Raji (cell line): Measurements from ENCODE around the gene POLK.

Experiments used
- POLR2A ChIP-seq: IDR thresholded peaks from 2 replicates; pipeline ENCODE4 v1.6.1; 2011; ENCODE audit warnings: low read depth, low read length, control low read depth; ENCODE audit not compliant: insufficient read depth

Gene POLK

DNA sequence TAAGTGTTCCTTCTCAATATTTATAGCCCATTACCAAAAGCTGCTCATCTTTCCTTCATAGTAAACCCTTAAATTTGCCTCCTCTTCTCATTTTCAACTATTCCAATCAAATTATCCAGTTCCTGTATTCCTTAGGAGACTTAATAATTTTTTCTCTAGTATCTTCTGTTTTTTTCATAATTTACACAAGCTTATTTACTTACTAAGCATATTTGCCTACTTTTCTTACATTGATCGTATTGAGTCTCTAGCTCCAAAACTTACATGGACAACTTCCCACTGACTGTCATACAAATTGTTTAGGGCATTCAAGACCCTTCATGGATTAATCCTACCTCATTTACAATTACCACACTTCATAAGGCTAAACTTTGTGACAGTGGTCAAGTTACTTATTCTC lies 3.9 kb upstream of the POLK start:
- no peak for TF ChIP-seq POLR2A

DNA sequence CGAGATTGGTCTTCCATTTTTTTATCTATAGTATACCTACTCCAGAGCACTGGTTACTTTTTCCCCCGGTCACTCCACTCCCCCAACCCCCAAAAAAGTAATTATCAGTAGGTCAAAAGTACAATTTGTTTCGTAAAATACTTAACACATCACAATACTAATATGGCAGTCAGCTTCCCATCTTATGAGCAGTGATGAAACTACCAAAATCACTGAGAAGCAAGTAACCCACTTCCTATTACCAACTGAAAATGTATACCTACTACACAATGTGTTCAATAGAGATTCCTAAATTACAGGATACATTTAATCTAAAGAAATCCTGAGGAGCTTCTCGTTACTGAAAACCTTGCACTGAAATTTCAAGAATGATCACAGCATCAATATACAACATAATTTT lies 2.1 kb upstream of the POLK start:
- no peak for TF ChIP-seq POLR2A

DNA sequence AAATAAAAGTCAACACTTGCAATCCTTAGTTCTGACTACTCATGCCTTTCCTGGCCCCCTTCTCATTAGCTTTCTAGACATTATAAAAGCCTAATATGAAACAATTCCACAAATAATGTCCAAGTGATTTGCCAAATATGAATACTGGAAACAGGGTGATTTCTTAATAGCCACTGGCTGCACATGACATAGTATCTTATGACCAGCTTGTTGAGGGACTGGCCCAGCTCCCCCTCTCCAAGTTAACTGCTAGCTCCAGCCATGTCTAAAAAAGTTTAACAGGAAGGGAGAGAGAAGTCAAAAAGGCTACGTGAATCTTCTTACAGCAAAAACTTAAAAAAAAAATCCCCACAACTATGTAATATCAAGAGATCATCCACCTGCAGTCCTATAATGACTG lies 1.7 kb upstream of the POLK start:
- TF ChIP-seq POLR2A, result no peak

DNA sequence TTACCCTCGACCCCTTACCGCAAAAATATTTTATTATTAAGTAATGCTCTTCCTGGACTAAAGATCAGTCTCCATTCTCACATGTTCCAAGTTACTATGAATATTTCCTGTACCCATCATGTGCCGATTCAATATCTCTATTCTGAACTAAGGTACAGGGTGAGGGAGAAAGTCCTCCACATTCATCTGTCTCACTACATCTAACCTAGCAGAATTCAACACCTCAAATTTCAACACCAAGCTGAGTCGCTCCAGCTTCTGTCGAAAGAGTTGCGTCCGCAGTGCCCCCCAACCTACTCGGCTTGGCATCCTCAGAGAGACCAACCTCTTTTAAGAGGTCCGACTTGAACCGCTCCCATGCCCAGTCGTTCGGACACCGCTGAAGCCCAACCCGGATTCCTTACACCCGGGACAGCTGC lies 1.3 kb upstream of the POLK start:
- TF ChIP-seq POLR2A, result no peak

DNA sequence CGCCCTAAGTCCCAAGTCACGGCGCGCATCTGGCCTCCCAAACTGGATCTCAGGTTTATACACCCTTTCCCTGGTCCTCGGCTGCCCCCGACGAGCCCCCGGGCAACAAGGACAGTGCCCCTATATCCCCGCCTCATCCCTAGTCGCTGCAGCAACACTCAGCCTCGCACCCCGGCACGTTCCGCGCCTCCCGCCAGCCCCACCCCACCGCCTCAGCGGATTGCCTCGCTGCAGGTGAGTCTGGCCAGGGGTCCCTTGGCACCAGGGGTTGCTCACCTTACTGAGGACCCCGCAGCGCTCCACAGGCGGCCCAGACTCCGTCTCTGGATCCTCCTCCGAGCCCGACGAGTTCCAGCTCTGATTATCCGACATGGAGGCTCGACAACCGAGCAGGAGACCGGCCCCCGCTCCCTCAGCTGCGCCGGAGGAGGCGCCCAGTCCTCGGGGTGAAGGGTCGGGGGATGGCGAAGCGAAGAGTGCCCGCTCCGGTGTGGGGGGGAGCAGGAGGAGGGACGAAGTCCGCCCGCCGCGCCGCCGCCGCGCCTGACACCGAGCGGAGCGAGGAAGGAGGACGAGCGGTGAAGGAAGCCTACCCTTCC lies 756 bp upstream of the POLK start:
- TF ChIP-seq POLR2A, result no peak

DNA sequence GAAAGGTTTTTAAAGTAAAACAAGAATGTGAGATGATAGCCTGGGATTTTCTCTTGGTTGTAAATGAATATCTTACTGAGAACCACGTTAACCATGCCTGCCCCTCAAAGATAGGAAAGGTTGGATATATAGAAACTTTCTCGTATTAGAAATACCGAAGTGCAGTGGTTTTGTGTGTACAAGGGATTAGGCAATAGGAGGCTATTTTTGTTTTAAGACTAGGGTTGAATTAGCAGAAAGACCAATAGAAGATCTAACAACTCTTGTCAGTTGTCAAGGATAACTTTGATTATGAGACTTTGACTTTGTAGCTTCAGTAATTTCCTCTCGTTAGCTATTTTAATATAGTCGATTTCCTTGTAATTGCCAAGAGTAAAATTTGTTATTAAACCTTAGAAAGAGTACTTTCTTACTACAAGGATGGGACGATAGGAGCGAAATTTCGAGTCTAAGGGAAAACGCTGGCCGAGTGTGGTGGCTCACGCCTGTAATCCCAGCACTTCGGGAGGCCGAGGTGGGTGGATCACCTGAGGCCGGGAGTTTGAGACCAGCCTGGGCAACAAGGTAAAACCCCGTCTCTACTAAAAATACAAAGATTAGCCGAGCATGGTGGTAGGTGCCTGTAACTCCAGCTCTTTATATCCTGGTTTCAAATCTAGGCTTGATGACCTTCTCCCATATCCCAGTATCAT lies 838 bp downstream of the POLK start:
- TF ChIP-seq POLR2A, result no peak

DNA sequence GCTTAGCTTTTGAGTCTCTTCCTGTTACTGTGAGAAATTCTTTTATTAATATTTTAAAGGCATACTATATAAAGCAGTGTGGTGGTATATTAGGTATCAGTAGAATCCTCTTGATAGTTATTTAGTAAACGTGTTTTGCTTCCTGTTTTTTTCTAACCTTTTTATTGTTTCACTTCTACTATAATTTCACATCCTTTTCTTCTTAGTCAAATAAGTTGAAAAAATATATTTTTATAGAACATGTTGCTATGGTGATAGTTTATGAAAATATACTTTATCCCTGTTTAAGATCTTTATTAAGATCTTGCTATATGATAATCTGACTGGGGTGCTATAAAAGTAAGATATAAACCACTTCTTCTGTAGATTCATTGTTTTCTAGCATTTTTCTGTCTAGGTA lies 2.1 kb downstream of the POLK start:
- TF ChIP-seq POLR2A, result no peak

DNA sequence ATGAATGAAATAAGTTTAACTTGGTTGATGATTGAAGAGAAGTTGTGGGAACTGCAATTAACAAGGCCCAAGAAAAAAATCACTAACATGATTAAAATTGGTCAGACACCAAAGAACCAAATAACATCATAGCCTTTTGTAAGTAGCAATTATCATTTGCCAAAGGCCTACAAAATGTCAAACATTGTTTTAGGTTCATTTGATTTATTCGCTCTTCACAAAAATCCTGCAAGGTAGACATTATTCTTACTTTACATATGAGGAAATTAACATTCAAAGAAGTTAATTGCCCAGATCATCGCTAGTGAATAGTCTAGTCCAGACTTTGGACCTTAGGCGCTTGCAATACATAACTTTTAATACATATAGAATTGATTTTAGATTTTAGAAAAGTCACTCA lies 2.6 kb downstream of the POLK start:
- TF ChIP-seq POLR2A, result no peak

DNA sequence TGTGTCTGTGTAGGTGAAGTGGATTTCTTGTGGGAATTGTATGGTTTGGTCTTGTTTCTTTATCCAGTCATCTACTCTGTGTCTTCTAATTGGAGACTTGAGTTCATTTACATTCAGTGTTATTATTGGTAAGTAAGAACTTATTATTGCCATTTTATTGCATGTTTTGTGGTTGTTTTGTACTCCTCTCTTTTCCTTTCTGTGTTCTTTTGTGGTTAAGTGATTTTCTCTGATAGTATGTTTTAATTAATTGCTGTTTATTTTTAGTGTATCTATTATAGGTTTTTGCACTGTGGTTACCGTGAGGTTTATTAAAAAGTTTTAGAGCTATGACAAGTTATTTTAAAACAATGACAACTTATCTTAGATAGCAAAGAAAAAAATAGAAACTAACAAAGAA lies 8.1 kb downstream of the POLK start:
- TF ChIP-seq POLR2A, result no peak

DNA sequence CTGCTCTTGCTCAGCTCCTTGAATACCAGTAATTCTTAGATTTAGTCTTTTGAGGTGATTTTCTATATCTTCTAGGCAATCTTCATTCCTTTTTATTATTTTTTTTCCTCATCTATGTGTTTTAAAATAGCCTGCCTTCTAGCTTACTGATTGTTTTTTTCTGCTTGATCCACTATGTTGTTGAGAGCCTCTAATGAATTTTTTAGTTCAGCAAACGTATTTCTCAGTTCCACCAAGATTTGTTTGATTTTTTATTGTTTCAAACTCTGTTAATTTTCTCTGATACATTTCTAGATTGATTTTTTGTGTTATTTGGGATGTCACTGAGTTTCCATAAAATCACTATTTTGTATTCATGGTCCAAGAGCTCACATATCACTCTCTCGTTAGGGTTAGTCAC lies 9.5 kb downstream of the POLK start:
- no peak for TF ChIP-seq POLR2A

DNA sequence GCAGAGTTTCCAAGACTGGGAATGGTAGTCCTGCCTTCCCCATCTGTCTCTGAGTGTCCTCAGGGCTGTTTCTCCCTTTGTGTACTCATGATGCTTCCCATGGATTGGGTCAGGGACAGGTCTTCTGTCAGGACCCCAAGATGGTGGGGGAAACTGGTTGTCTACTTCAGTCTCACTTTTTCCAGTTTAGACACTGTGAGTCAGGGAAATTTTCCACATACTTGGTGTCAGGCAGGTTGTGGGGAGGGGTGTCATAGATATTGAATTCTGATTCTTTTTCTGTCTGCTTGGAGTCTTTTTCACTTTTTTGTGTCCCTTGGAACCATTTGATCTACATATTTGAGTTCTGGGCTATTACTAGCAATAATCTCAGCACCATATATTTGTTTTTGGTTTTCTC lies 10.3 kb downstream of the POLK start:
- no peak for TF ChIP-seq POLR2A

DNA sequence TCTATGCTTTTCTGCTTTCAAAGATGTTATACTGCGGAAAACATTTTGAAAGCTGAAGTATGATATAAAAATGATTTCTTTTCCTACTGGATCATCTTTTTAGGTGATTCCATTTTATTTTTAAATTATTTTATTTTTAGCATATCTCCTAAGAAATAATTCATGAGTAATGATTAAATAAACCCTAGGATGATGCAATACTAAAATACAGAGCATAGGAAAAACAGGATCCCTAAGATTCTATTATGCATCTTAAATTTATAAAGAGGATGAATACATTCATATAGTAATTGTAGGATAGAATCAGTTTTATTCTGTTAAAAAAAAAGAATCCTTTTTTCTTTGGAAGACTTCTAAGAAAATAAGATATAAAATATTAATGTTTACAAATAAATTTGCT lies 10.9 kb downstream of the POLK start:
- no peak for TF ChIP-seq POLR2A

DNA sequence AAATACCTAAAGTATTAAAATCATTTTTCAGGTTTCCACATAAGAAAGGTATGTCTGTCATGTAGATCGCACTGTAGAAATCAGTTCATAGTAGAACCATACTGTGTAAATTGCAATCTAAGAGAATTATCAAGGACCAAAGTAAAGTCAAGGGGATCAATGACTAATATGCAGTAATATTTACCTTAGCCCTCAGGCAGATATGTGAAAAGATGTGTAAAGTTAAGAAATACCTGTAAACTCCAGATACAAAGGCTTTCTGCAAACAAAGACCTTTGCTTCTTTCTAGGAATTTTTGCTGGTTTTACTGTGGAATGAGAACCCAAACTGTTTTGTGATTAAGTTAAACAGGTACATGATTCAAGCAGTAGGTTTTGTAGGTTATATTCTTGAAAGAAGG lies 11.6 kb downstream of the POLK start:
- no peak for TF ChIP-seq POLR2A

DNA sequence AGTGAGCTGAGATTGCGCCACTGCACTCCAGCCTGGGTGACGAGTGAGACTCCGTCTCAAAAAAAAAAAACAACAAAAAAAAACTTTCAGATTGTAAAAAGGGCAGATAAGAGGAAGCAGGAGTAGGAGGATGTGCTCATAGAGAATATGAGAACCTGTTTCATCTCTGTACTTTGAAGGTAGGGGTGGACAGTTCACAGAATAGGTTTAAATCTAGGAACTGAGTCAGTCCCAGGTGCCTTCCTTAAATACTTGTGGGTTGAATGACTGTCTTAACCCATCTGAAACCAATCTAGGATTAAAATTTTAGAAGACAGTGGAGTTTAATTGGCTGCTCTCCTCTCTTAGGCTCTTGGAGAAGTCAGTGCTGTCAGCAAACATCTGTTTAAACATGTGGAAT lies 12.4 kb downstream of the POLK start:
- TF ChIP-seq POLR2A, result no peak

DNA sequence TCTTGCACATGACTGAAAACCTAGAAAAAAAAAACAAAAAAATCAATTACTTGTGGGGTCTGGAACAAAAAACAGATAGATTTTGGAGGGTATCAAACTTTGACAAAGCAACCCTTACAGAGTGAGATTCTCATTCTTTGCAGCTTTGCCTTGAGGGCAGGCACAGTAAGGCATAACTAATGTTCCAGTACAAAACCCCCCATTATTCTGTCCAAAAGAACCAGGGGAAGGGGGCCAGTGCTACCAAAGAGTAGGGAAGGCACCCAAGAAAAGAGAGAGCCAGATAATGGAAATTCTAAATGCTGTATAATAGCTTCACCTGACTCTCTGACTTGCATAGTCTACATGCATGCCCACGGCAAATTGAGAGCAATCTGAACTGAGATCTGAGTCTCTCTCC lies 12.9 kb downstream of the POLK start:
- TF ChIP-seq POLR2A, result no peak

DNA sequence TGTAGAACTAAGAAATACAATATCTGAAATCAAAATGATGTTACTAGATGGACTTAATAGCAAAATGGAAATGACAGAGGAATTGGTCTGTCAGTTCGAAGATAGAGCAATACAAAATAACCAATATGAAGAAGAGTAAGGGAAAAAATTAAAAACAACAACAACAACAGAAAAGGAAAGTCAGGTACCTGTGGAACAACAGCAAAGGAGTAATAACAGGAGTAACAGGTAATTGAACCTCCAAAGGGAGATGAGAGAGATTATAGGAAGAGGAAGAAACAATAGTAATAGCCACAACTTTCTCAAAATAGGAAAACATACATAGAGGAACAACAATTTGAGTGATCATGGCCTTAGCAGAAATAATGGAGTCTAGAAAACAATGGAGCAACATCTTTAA lies 13.7 kb downstream of the POLK start:
- TF ChIP-seq POLR2A, result no peak

DNA sequence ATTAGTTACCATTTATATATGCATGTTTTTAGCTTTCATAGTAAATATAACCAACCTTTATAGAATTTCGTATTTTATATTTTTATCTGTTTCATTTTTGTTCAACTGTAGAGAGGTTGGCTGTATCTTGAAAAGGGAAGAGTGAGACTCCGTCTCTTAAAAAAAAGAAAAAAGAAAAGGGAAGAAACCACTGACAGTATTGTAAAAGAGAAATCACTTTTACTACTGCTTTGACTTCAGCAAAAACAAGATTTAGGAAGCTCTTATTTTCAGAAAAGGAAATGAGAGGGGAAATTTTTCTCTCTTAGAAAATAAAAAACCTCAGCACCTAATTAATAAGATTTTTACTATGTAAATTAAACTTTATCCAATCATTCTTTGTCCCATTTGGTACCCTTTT lies 14.4 kb downstream of the POLK start:
- no peak for TF ChIP-seq POLR2A
